ENCODE measurements around the gene LDLRAD4. TPM values are rescaled to one million over a fixed set of nuclear protein-coding genes. Genes with fewer than 3 reads are reported as not detected.
A peak's percentile ranks its signal among the peaks of the same experiment; 100 is the strongest.

LDLRAD4 gene
- total RNA-seq, 1 donor = under 0.01 TPM

DNA sequence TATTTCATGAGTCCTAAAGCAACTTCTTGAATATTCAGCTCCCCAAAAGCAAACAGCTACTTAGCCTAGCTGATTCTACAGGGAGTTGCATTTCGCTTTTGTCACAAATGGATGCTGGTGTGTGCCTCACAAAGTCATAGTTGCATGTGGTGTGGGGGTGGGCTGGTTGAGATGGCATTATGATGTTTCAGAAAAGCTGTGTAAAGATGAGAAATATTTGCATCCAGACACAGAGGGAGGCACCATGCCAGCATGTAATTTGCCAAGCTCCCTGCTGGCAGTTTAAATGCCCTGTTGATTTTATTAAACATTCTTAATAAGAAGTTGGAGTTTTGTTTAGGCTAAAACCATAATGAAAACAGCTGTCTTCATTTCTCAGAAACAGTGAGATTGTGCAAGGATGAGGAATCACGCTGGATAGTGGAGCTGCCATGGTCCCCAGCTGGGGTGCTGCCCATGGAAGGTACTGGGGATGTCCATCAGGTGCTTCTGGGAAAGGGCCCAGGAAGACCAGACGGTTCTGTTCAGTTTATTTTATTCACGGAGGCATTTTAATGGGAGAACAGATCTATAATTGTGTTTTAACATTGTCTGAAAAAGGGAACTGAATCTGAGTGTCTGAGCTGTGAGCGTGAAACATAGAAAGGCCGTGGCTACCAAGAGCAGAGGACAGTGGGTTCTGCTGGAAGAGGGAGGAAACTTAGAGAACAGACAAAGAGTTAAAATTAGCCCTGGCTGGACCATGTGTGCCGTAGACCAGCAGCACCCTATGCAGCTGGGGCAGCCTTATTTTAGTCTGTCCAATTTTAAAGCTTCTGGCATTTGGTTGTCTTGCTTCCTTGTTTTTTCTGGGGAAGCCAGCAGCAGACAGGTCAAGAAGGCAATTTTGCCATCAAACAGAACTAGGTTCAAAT lies 330.7 kb downstream of the LDLRAD4 start:
- Histone ChIP-seq H3K4me1 (ENCODE audit: insufficient read depth, low read length) (no peaks in the 10 kb centered on the region), H3K36me3 (ENCODE audit: insufficient read depth, low read length) (no peaks in the 10 kb centered on the region), H2AFZ (ENCODE audit: low read length) (no peak overlapping the region), H3K27ac (ENCODE audit: low read depth, low read length) (no peak overlapping the region), H3K9me3 (ENCODE audit: low read depth, low read length) (no peaks in the 10 kb centered on the region), H3K27me3 (ENCODE audit: insufficient read depth, low read length) (peaks cover 5% of the 10 kb centered on the region), H4K20me1 (ENCODE audit: insufficient read depth, low read length) (no peaks in the 10 kb centered on the region), H3K4me3 (ENCODE audit: insufficient read depth, low read length) (no peak overlapping the region), H3K4me2 (ENCODE audit: insufficient read depth, low read length) (no peak overlapping the region), H3K79me2 (ENCODE audit: insufficient read depth, low read length) (no peaks in the 10 kb centered on the region)
- peak; percentile 56 for DNase-seq (ENCODE audit: insufficient read length, low spot score, missing footprints)
- TF ChIP-seq, protein P1, sequence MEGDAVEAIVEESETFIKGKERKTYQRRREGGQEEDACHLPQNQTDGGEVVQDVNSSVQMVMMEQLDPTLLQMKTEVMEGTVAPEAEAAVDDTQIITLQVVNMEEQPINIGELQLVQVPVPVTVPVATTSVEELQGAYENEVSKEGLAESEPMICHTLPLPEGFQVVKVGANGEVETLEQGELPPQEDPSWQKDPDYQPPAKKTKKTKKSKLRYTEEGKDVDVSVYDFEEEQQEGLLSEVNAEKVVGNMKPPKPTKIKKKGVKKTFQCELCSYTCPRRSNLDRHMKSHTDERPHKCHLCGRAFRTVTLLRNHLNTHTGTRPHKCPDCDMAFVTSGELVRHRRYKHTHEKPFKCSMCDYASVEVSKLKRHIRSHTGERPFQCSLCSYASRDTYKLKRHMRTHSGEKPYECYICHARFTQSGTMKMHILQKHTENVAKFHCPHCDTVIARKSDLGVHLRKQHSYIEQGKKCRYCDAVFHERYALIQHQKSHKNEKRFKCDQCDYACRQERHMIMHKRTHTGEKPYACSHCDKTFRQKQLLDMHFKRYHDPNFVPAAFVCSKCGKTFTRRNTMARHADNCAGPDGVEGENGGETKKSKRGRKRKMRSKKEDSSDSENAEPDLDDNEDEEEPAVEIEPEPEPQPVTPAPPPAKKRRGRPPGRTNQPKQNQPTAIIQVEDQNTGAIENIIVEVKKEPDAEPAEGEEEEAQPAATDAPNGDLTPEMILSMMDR (IDR thresholded peaks at IDR 0.05; ENCODE audit: extremely low read depth, low read depth, low read length) = no peak

GRCh38 chr18:13549880-13550232 lies 331.3 kb downstream of the LDLRAD4 start:
- TF ChIP-seq, protein P1 (IDR thresholded peaks at IDR 0.05; ENCODE audit: extremely low read depth, low read depth, low read length) = no peak
- H2AFZ ChIP-seq (ENCODE audit: low read length) = no peak overlapping the region
- peak; percentile 32 for DNase-seq (ENCODE audit: insufficient read length, low spot score, missing footprints)
- no peaks in the 10 kb centered on the region for H3K9me3 ChIP-seq (ENCODE audit: low read depth, low read length)
- no peak overlapping the region for H3K4me3 ChIP-seq (ENCODE audit: insufficient read depth, low read length)
- no peak overlapping the region for H3K4me2 ChIP-seq (ENCODE audit: insufficient read depth, low read length)
- H3K27ac ChIP-seq (ENCODE audit: low read depth, low read length) = no peak overlapping the region
- peaks cover 5% of the 10 kb centered on the region for H3K27me3 ChIP-seq (ENCODE audit: insufficient read depth, low read length)
- no peaks in the 10 kb centered on the region for H3K36me3 ChIP-seq (ENCODE audit: insufficient read depth, low read length)
- no peaks in the 10 kb centered on the region for H3K79me2 ChIP-seq (ENCODE audit: insufficient read depth, low read length)
- no peaks in the 10 kb centered on the region for H4K20me1 ChIP-seq (ENCODE audit: insufficient read depth, low read length)
- no peaks in the 10 kb centered on the region for H3K4me1 ChIP-seq (ENCODE audit: insufficient read depth, low read length)

- Histone ChIP-seq H2AFZ (ENCODE audit: low read length) (no peak overlapping the region), H3K4me3 (ENCODE audit: insufficient read depth, low read length) (no peak overlapping the region), H3K4me2 (ENCODE audit: insufficient read depth, low read length) (no peak overlapping the region), H3K27me3 (ENCODE audit: insufficient read depth, low read length) (peaks cover 8% of the 10 kb centered on the region), H3K36me3 (ENCODE audit: insufficient read depth, low read length) (no peaks in the 10 kb centered on the region), H3K4me1 (ENCODE audit: insufficient read depth, low read length) (no peaks in the 10 kb centered on the region), H3K79me2 (ENCODE audit: insufficient read depth, low read length) (no peaks in the 10 kb centered on the region), H3K9me3 (ENCODE audit: low read depth, low read length) (no peaks in the 10 kb centered on the region), H4K20me1 (ENCODE audit: insufficient read depth, low read length) (no peaks in the 10 kb centered on the region), H3K27ac (ENCODE audit: low read depth, low read length) (no peak overlapping the region)
- no peak for DNase-seq (ENCODE audit: insufficient read length, low spot score, missing footprints)
- TF ChIP-seq, protein P1 (IDR thresholded peaks at IDR 0.05; ENCODE audit: extremely low read depth, low read depth, low read length) = no peak
These were observed 332.1 kb downstream of the LDLRAD4 start for GRCh38 chr18:13550418-13551304.

DNA sequence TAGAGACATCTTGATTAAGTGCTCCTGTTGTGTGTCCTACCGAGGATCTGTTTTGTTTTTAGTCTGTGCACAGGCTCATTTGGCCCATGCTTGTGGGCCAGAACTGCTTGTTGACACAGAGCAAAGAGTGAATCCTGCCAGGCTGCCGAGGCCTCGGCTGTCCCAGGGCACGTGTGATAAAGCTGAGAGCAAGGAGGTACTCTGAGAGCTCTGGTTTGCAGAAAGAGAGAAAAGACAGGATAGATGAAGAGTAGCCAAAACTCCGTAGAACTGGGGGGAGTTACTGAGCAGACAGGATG lies 332.7 kb downstream of the LDLRAD4 start:
- TF ChIP-seq, protein P1 (IDR thresholded peaks at IDR 0.05; ENCODE audit: extremely low read depth, low read depth, low read length) = no peak
- no peak overlapping the region for H2AFZ ChIP-seq (ENCODE audit: low read length)
- H4K20me1 ChIP-seq (ENCODE audit: insufficient read depth, low read length) = no peaks in the 10 kb centered on the region
- no peaks in the 10 kb centered on the region for H3K9me3 ChIP-seq (ENCODE audit: low read depth, low read length)
- no peaks in the 10 kb centered on the region for H3K79me2 ChIP-seq (ENCODE audit: insufficient read depth, low read length)
- no peak overlapping the region for H3K4me3 ChIP-seq (ENCODE audit: insufficient read depth, low read length)
- DNase-seq (ENCODE audit: insufficient read length, low spot score, missing footprints) = no peak
- H3K4me1 ChIP-seq (ENCODE audit: insufficient read depth, low read length) = no peaks in the 10 kb centered on the region
- peaks cover 8% of the 10 kb centered on the region for H3K27me3 ChIP-seq (ENCODE audit: insufficient read depth, low read length)
- no peaks in the 10 kb centered on the region for H3K36me3 ChIP-seq (ENCODE audit: insufficient read depth, low read length)
- no peak overlapping the region for H3K27ac ChIP-seq (ENCODE audit: low read depth, low read length)
- no peak overlapping the region for H3K4me2 ChIP-seq (ENCODE audit: insufficient read depth, low read length)
